Caki2 (cell line): ENCODE results near the gene DNAJC30. TPM values are rescaled to one million over a fixed set of nuclear protein-coding genes. Genes with fewer than 3 reads are reported as not detected.
"Not testable (repeated sequence)": the region's sequence is repeated elsewhere in the genome, so short reads cannot be mapped to it uniquely, and the experiment has no call there.

Experiments
- DNase-seq: peaks from one replicate; pipeline ENCODE4 v3.0.0-alpha.2; 2015; ENCODE audit warnings: low read depth
- in situ Hi-C: cut with HindIII; loops from 2 replicates; pipeline ENCODE4 v1.10.0; 2016; ENCODE audit warnings: low sequenced_read_pairs, low pct_unique_long_range_greater_than_20kb, mixed read lengths
- total RNA-seq: library from RNA; depleted of rRNA; stranded (reverse); fragments of >200 nt; shearing (Covaris generic); gene quantifications from 2 replicates; pipeline ENCODE4 v1.2.3, GENCODE V29; 2014; ENCODE audit warnings: low replicate concordance

The DNAJC30 gene
- total RNA-seq, 1 experiment from 2014 or later, result 10.7 TPM

DNA sequence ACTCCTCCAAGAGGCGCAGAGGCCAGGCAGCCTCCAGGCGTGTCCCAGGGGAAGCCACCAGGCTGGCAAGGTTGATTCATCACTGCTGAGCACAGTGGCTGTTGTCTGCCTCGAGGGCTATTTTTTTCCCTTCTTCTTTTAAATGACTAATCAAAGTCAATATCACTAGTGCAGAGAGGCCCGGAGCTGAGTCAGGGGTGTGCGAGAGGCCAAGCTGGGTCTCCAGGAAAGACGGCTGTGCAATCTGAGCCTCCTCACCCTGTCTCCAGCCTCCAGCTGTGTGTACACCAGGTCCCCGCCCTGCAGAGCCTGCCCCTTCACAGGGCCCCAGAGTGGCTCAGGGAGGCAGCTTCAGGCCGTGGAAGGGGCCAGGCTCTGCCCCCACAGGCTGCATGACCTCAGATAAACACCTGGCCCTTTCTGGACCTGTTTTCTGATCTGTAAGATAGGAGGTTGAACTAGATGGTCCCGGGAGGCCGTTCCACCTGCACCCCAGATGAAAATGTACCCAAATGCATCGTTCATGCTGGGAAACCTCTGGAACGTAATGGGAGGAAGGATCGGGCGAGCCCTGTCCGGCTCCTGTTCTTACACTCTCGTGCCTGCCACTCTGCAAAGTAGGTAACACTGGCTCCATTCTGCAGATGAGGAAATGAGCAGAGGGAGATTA lies 32.5 kb upstream of the DNAJC30 start:
- DNase-seq, result peak; percentile 98
- in situ Hi-C loops, result no loop called here

GRCh38 chr7:73713319-73713718 lies 30.1 kb upstream of the DNAJC30 start:
- in situ Hi-C loops, result not testable (repeated sequence)

DNA sequence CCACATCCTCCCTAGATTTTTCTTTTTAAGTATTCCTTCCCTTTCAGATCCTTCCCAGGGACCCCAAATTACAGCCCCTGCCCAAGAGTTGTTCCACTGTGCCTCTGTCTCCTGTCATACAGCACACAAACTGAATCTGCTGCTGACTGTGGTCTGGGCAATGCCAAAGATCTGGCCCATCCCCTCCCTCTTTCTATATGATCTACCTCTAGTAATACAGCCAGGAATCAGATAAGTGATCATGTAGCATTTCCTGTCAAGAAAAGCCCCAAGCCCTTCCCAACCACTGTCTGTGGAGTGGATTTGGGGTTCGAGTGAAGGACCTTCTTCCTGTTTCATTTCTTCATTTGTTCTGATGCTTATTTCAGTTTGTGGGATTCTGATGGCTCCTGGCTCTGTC lies 29.5 kb upstream of the DNAJC30 start:
- DNase-seq, result no peak
- in situ Hi-C loops, result no loop called here

More at GRCh38 chr7:73713319-73713718, 30.1 kb upstream of the DNAJC30 start:
- DNase-seq, result not testable (repeated sequence)

DNA sequence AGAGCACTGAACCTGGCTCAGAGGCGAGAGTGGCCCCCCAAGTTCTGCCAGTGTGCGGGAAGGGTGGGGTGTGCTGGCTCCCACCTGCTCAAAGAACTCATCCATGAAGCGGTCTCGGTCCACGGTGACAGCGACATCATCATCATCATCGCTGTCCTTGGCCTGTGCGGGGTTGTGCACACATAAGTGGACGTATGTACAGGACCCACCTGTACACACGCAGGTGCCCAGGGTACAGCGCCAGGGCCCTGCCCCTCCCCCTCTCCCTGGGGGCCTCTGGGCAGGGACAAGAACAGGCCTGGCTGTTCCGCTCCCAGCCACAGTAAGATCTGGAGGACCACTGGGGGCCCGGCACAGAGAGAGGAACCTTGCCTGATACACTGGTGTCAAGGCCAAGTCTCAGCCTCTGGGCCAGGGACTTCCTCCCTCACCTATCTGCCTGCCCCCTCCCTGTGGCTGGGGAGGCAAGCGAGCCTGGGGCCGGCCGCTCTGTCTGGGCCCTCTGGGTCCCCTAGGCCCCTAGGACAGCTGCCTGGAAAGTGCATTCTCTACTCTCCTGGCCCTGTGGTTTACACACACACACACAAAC lies 25.8 kb upstream of the DNAJC30 start:
- no peak for DNase-seq
- in situ Hi-C loops, result no loop called here

DNA sequence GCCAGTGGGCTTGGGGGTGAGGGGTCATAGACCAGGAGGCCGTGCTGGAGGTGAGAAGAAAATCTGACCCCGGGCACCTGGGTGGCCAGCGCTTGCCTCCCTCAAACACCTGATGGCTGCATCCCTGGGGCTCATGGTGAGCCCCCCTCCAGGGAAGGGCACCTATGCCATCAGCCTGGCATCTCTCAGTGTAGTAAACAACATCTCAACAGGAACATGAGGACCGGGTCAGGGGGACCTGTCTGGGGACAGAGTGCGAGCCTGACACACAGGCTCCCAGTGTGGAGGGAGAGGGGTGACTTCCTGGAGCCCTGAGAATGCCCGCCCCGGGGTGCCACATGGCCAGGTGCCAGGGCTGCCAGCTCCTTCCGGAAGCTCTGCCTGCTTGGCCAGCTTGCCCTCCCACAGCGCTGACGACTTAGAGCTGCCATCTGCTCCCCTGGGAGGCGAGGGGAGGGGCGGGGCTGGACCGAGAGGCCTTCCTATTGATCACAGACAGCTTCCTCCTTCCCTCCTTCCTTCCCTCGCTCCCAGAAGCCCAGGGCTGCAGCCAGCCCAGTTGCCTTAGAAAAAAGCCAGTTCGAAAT lies 23.9 kb upstream of the DNAJC30 start:
- DNase-seq, result peak; percentile 92
- in situ Hi-C loops, result no loop called here

- in situ Hi-C loops, result no loop called here
- peak; percentile 74 for DNase-seq
These were observed 23.1 kb upstream of the DNAJC30 start for GRCh38 chr7:73706126-73707044.

- no peak for DNase-seq
- in situ Hi-C loops, result no loop called here
These were observed 22.3 kb upstream of the DNAJC30 start for GRCh38 chr7:73705551-73705920.

DNA sequence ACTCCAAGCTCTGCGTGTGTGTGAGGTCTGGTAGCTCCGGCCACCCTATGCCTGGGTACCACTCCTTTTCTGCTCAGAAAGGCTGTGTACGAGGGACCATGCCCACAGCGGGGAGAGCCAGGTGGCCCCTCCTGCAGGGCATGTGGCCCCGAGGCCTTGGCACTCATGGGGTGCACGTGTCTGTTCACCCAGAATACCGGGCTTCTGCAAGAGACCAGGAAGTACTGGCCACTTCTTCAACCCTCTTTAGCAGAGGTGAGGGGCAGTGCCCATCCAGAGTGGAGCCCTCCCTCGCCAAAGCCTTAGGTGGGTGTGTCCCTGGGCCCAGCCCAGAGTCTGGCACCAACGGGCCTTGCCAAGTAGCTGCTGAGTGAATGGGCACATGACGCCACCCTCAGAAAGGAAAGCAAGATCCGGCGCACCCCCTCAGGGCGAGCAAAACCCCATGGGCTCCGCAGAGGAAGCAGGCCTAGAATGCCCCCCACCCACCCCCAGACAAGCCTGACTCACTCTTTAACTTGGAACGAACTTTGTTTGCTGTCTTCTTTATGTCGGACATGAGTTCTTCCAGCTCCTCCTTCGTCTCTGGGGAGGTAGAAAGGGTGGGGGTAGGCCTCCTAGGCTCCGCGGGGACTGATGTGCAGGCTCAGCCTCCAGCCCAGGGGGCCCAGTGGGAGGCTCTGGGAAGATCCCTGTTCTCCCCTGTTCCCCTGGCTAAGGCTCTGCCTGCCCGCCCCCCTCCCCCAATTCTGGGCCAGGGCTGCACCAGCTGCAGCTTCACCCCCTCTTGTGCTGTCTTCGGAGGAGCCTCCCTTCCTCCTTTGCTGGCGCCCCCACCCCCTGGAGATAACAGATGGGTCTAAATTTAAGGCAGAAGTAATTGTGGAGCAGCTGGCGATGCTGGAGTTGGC lies 21.6 kb upstream of the DNAJC30 start:
- in situ Hi-C loops, result no loop called here
- peak; percentile 89 for DNase-seq

GRCh38 chr7:73703757-73704639 lies 20.7 kb upstream of the DNAJC30 start:
- in situ Hi-C loops, result no loop called here
- peak; percentile 71 for DNase-seq

DNA sequence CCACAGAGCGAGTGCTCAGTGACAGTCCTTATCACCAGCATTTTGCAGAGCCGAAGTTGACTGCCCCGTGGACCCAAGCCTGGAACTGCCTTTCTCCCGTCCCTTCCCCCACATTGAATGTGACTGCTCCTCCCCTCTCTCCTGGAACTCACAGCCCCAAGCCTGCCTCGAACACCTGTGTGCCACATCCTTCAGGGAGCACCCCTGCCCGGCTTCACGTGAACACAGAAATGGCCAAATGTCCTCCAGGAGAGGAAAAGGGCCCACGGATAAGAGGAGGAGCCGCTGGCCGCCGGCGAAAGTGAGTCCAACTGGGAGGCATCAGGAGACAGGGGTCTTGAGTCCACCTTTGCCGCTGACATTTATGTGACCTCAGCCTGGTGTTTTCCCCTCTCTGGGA lies 20.0 kb upstream of the DNAJC30 start:
- DNase-seq, result no peak
- in situ Hi-C loops, result no loop called here

DNA sequence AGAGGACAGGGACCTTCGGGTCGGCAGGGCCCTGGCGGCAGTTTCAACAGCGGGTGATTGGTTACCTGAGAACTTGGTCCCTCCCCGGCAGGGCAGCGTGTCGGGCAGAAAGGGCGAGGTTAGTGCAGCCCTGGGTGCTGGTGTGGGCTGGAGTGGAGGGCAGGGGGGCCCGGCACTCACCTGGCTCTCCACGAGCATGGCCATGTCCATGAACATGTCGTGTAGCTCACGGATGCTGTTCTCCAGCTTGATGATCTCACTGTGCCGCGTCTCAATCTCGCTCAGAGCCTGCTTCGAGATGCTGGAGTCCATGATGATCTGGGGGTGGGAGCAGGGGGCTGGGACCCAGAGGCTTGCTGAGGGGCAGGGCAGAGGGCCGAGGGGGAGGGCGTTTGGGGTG lies 19.4 kb upstream of the DNAJC30 start:
- in situ Hi-C loops, result no loop called here
- DNase-seq, result no peak

- in situ Hi-C loops, result no loop called here
- DNase-seq, result no peak
These were observed 19.0 kb upstream of the DNAJC30 start for GRCh38 chr7:73702226-73702625.

DNA sequence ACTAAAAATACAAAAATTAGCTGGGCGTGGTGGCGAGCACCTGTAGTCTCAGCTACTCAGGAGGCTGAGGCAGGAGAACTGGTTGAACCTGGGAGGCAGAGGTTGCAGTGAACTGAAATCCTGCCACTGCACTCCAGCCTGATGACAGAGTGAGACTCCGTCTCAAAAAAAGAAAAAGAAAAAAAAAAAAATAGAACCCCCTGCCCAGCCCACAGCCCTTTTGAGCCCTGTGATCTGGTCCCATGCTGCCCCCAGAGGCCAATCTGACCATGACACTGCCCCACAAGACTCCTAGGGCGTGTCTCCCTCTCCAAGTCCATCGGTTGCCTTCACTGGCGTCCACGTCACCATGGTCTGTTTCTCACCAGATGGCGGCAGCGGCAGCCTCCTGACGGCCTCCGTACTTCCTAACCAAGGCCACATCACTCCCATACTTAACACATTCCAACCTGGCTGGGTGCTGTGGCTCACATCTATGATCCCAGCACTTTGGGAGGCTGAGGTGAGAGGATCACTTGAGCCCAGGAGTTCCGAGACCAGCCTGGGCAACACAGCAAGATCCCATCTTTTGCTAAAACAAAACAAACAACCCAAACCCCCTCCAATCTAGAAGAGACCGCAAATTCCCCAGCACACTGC lies 18.2 kb upstream of the DNAJC30 start:
- in situ Hi-C loops, result no loop called here

GRCh38 chr7:73700581-73701134 lies 17.4 kb upstream of the DNAJC30 start:
- in situ Hi-C loops, result no loop called here
- DNase-seq, result no peak

More for the DNA sequence above, 18.2 kb upstream of the DNAJC30 start:
- no peak for DNase-seq

DNA sequence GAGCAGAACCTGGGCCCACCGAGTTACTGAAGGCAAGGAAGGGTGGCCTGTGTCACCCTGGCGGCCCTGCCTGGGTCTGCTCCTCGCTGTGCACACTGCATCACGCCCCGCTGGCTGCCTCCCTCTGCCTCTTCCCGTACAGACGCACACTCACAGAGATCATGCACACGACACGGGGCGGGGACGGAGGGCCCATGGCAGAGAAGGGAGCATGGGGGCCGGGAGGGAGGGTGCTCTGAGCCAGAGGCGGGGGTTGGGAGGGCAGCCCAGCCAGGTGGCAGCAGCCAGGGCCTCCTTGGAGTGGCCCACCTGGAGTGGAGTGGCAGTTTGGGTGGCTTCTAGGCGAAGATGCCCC lies 16.8 kb upstream of the DNAJC30 start:
- in situ Hi-C loops, result no loop called here
- DNase-seq, result no peak

DNA sequence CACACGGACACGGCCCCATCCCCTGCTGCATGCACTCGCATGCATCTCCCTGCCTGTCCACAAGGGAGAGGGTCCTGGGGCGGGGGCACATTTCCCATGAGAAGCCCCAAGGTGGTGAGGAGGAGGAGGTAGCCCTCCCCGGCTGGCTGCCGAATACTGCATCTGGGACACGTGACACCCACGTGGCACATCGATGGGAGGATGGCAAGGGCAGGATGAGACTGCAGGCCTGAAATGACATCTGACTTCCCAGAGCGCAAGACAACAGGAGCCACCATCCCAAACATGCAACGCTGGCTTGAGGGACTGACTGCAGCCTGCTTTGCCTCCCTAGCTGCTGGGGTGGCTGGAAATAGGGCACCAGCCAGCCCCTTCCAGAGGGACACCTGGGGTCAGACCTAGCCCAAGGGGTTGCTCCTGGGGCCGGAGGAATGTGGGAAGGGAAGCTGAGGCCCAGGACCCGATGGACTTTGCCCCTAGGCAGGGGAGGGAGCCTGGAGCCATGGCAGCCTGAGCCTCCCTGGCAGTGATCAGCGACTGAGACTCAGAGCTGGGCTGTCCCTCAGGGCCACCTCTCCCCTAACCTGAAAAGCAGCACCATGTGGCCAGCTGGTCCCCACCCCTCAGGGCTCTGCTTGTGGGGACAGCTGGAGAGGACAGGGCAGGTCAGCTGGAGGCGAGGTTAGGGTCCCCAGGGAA lies 16.3 kb upstream of the DNAJC30 start:
- in situ Hi-C loops, result no loop called here
- no peak for DNase-seq
